ENCODE results near the gene CARM1.

DNA sequence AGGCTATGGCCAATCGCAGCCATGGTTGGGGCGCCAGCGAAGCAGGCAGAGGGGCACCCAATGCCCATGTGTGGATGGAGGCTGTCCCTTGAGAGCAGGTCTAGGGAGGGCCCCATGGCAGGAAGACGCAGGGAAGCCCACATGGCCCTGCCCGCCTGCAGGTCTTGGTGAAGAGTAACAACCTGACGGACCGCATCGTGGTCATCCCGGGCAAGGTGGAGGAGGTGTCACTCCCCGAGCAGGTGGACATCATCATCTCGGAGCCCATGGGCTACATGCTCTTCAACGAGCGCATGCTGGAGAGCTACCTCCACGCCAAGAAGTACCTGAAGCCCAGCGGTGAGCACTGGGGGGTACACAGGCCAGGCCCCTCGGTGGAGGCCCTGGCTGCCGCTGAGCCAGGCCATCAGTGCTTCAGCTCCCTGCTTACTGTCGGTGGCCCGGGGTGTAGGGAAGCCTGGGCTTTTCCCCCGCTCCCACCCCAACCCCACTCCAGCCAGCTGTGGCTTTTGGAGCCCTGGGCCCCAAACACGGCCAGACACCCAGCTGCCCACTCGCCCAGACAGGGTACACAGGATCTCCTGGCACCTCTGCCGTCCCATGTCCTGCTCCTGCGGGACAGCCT, 42.5 kb downstream of the CARM1 start:
- TF ChIP-seq CTCF (conservative IDR thresholded peaks at IDR 0.05; ENCODE audit: low read length) (no peak), EZH2phosphoT487 (IDR thresholded peaks at IDR 0.05; ENCODE audit: borderline replicate concordance) (no peak)
